Gastrocnemius medialis (tissue), 4 donors: ENCODE data around the gene NDUFA13. TPM values are rescaled to one million over a fixed set of nuclear protein-coding genes. Genes with fewer than 3 reads are reported as not detected.
A peak's percentile ranks its signal among the peaks of the same experiment; 100 is the strongest.

ENCODE experiments used
- ATAC-seq, 2 donors: fragments of 150-250 bp; one replicate each; pipeline ENCODE4 v1.9.1; 2016
- DNase-seq, 2 donors: peaks; one replicate each; pipeline ENCODE4 v3.0.0-alpha.2; 2019
- H3K27ac ChIP-seq, 4 donors: fragments of 200-600 bp; sonication (generic); 1 replicate in 1 of 4; 2 replicates in 3 of 4; pipeline ENCODE4 v1.5.1; 2016 to 2018; ENCODE audit warnings: mild to moderate bottlenecking in 2 of 4, moderate library complexity in 1 of 4
- H3K27me3 ChIP-seq, 3 donors: fragments of 200-600 bp; sonication (generic) in 2 of 3; 1 replicate in 1 of 3; 2 replicates in 2 of 3; pipeline versions ENCODE4 v1.5.1 to v1.6.0; 2016 to 2019; ENCODE audit warnings: mild to moderate bottlenecking in 1 of 3, moderate library complexity in 1 of 3
- H3K36me3 ChIP-seq, 2 donors: fragments of 200-600 bp; sonication (generic) in 1 of 2; one replicate each; pipeline ENCODE4 v1.5.1; 2017 to 2018
- H3K4me1 ChIP-seq, 2 donors: fragments of 200-600 bp; sonication (generic) in 1 of 2; one replicate each; pipeline ENCODE4 v1.5.1; 2016 to 2017; ENCODE audit warnings: mild to moderate bottlenecking in 2 of 2
- H3K4me3 ChIP-seq, 4 donors: fragments of 200-600 bp; sonication (generic) in 3 of 4; 1 replicate in 1 of 4; 2 replicates in 3 of 4; pipeline ENCODE4 v1.5.1; 2016 to 2019; ENCODE audit warnings: mild to moderate bottlenecking in 2 of 4
- H3K9me3 ChIP-seq, 3 donors: fragments of 200-600 bp; sonication (generic) in 2 of 3; 1 replicate in 1 of 3; 2 replicates in 2 of 3; pipeline ENCODE4 v1.5.1; 2016 to 2019
- POLR2A ChIP-seq, 2 donors: fragments of 450-650 bp; IDR thresholded peaks; one replicate each; pipeline ENCODE4 v1.6.1; 2017; ENCODE audit warnings: antibody characterized with exemption in 2 of 2, mild to moderate bottlenecking in 2 of 2, moderate library complexity in 2 of 2
- in situ Hi-C, 4 donors: fragments of 200-750 bp; cut with MboI; loops; one replicate each; pipeline versions ENCODE4 v1.15.0 to v1.8.0; 2017; ENCODE audit warnings: low sequenced_read_pairs in 4 of 4
- intact Hi-C: fragments of 100-400 bp; cut with DNase I; formaldehyde crosslinking; loops from one replicate; pipeline ENCODE4 v1.15.1; 2023; ENCODE audit warnings: low total_unique reads
- total RNA-seq, 4 donors: library from RNA; depleted of rRNA; stranded (reverse); fragments of >200 nt; gene quantifications; one replicate each; pipeline versions ENCODE4 v1.1.0 to v1.2.3, GENCODE V29; 2016
- TF ChIP-seq, protein P1 (sequence below), 5 experiments: fragments of 450-650 bp in 3 of 5; fragments of 200-600 bp in 2 of 5; sonication (generic) in 2 of 5; IDR thresholded peaks in 4 of 5; conservative IDR thresholded peaks in 1 of 5; 1 replicate in 4 of 5; 2 replicates in 1 of 5; pipeline ENCODE4 v1.5.1; 2016 to 2019; ENCODE audit warnings: antibody characterized with exemption in 5 of 5, mild to moderate bottlenecking in 3 of 5, moderate library complexity in 3 of 5

Gene NDUFA13
- total RNA-seq, 4 donors from 2014 or later = 41.8 to 201 (median 50.5) TPM

GRCh38 chr19:19482809-19483596 is 33.0 kb upstream of the NDUFA13 start:
- no peak for ATAC-seq

GRCh38 chr19:19485161-19485997 is 30.6 kb upstream of the NDUFA13 start:
- DNase-seq = no peak
- intact Hi-C loops = no loop called here
- H3K9me3 ChIP-seq = no peaks in the 10 kb centered on the region
- H3K36me3 ChIP-seq = no peaks in the 10 kb centered on the region
- peaks cover 35 to 41% of the 10 kb centered on the region in 2 donors for H3K4me1 ChIP-seq
- TF ChIP-seq POLR2A (IDR thresholded peaks at IDR 0.05) = no peak
- TF ChIP-seq, protein P1, sequence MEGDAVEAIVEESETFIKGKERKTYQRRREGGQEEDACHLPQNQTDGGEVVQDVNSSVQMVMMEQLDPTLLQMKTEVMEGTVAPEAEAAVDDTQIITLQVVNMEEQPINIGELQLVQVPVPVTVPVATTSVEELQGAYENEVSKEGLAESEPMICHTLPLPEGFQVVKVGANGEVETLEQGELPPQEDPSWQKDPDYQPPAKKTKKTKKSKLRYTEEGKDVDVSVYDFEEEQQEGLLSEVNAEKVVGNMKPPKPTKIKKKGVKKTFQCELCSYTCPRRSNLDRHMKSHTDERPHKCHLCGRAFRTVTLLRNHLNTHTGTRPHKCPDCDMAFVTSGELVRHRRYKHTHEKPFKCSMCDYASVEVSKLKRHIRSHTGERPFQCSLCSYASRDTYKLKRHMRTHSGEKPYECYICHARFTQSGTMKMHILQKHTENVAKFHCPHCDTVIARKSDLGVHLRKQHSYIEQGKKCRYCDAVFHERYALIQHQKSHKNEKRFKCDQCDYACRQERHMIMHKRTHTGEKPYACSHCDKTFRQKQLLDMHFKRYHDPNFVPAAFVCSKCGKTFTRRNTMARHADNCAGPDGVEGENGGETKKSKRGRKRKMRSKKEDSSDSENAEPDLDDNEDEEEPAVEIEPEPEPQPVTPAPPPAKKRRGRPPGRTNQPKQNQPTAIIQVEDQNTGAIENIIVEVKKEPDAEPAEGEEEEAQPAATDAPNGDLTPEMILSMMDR (IDR thresholded peaks at IDR 0.05 in 4 of 5, conservative IDR thresholded peaks at IDR 0.05 in 1 of 5) = no peak
- in situ Hi-C loops = loop anchor here in 1 of 4 donors (5.0 kb wide), 1 partner anchor 118 kb away; no protein-coding TSS in a partner anchor
- H3K27me3 ChIP-seq = no peaks in the 10 kb centered on the region
- ATAC-seq = peak in 1 of 2 donors; percentile 8
- peak overlapping the region in 2 of 4 donors; percentile 7 to 34 for H3K27ac ChIP-seq
- H3K4me3 ChIP-seq = no peak overlapping the region

More at GRCh38 chr19:19482809-19483596, 33.0 kb upstream of the NDUFA13 start:
- Histone ChIP-seq H3K4me1 (peaks cover 13 to 18% of the 10 kb centered on the region in 2 donors), H3K9me3 (no peaks in the 10 kb centered on the region), H3K4me3 (no peak overlapping the region), H3K27ac (no peak overlapping the region), H3K27me3 (no peaks in the 10 kb centered on the region), H3K36me3 (no peaks in the 10 kb centered on the region)
- intact Hi-C loops (no loop called here), in situ Hi-C loops (no loop called here)
- no peak for DNase-seq
- no peak for TF ChIP-seq POLR2A (IDR thresholded peaks at IDR 0.05)
- TF ChIP-seq, protein P1 (IDR thresholded peaks at IDR 0.05 in 4 of 5, conservative IDR thresholded peaks at IDR 0.05 in 1 of 5) = no peak

GRCh38 chr19:19485998-19486290 is 30.1 kb upstream of the NDUFA13 start:
- intact Hi-C loops (no loop called here), in situ Hi-C loops (loop anchor here in 1 of 4 donors (5.0 kb wide), 1 partner anchor 119 kb away; no protein-coding TSS in a partner anchor)
- ATAC-seq = no peak
- TF ChIP-seq, protein P1 (IDR thresholded peaks at IDR 0.05 in 4 of 5, conservative IDR thresholded peaks at IDR 0.05 in 1 of 5) = no peak
- no peak for TF ChIP-seq POLR2A (IDR thresholded peaks at IDR 0.05)
- Histone ChIP-seq H3K27me3 (no peaks in the 10 kb centered on the region), H3K4me3 (no peak overlapping the region), H3K4me1 (peaks cover 35 to 44% of the 10 kb centered on the region in 2 donors), H3K36me3 (no peaks in the 10 kb centered on the region), H3K27ac (no peak overlapping the region), H3K9me3 (no peaks in the 10 kb centered on the region)
- no peak for DNase-seq

DNA sequence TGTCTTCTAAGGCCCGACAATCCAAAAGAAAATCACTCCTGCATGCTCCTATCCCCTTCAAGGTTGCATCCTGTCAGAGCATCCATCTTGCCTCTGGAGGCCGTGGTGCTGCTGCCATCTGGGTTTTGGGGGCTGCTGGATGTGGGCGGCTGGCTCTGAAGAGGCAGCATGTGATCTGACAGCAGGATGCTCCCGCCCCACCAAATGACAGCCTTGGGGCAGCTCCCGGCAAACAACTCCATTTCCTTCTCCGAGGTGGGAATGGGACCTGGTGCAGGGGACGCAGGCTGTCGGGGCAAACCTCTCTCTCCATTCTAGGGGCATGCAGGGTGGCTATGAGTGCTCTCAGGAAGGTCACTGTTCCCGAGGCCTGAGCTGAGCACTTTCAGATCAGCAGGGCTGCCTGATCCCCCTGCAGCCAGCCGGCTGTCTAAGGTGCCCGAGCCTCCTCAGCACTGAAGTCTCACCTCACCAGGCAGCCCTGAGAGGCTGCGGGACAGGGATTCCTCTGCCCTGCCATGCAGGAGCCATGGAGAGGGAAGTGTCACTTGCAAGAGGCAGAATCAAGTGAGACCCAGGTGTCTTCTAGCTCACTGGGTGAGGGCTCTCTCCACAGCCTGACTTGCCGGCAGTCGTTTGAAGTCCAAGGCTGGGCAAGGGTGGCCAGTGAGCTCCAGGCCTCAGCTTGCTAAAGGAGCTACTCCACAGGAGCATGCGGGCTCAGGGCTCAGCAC is 29.5 kb upstream of the NDUFA13 start:
- Histone ChIP-seq H3K4me3 (no peak overlapping the region), H3K27ac (no peak overlapping the region), H3K36me3 (no peaks in the 10 kb centered on the region), H3K27me3 (no peaks in the 10 kb centered on the region), H3K4me1 (peaks cover 35 to 44% of the 10 kb centered on the region in 2 donors), H3K9me3 (no peaks in the 10 kb centered on the region)
- ATAC-seq = no peak
- in situ Hi-C loops = loop anchor here in 1 of 4 donors (5.0 kb wide), 1 partner anchor 119 kb away; no protein-coding TSS in a partner anchor
- TF ChIP-seq, protein P1 (IDR thresholded peaks at IDR 0.05 in 4 of 5, conservative IDR thresholded peaks at IDR 0.05 in 1 of 5) = no peak
- no peak for TF ChIP-seq POLR2A (IDR thresholded peaks at IDR 0.05)
- no peak for DNase-seq
- intact Hi-C loops = no loop called here
